ENCODE data around the gene AIFM1. TPM values are rescaled to one million over a fixed set of nuclear protein-coding genes. Genes with fewer than 3 reads are reported as not detected.

The AIFM1 gene
- total RNA-seq, 1 experiment from 2014 or later = 69.4 TPM

DNA sequence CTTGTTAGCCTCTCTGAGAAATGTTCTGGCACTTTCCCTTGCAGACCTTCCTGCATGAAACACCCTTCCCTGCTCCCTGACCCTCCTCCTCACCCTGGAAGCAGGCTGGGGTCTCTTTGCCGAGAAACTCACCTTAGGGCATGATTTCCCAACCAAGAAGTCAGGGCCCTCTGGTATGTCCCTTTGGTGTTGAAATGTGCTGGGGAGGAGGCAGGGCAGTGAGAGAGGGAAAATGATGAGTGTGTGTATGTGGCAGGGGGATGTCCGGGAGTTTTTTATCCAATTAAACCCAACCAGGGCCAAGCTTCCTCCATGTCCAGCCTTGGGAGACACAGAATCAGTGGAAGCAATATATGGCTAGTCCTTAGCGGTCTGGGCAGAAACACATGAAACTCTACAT, 60.4 kb downstream of the AIFM1 start:
- CTCF ChIA-PET = no interaction called here

DNA sequence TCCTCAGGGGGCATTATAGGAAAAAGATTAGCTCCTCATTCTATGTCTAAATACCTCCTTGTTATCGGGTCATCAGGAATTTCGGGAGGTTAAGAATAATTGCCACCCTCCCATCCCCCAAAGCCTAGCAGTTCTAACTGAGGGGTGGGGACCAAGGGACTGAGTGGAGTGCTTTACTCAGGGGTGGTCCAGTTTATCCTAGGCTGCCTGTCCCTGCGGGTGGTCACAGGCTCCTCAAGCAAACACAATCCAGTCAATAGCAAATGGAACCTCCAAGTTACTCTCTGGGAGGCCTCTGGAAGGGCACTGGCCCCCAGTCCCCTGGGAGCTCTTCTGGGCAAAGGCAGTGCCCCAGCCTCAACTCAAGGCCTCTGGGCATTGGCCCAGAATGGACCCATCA, 62.0 kb downstream of the AIFM1 start:
- Histone ChIP-seq H3K27me3 (replicated peaks; ENCODE audit: insufficient read depth, low read depth, low read length, poor library complexity) (no peaks in the 10 kb centered on the region), H3K36me3 (ENCODE audit: insufficient read depth, low read length, poor library complexity, severe bottlenecking) (no peaks in the 10 kb centered on the region), H3K4me3 (ENCODE audit: low read depth, low read length, poor library complexity, severe bottlenecking) (no peak overlapping the region), H3K27ac (ENCODE audit: low read depth, low read length, poor library complexity, severe bottlenecking) (no peak overlapping the region), H3K9me3 (ENCODE audit: low read depth, low read length, poor library complexity, severe bottlenecking) (no peaks in the 10 kb centered on the region), H3K4me1 (ENCODE audit: insufficient read depth, low read length, poor library complexity, severe bottlenecking) (peaks cover 4% of the 10 kb centered on the region)
- ChIA-PET CTCF (no interaction called here), POLR2A (ENCODE audit: low non-redundant PET) (no interaction called here)
- intact Hi-C loops (cut with micrococcal nuclease; ENCODE audit: unreplicated experiment) = no loop called here
- no TSS peak for BruUV-seq (replicated peaks)
- DNase-seq (ENCODE audit: low spot score) = no peak
- no peak for TF ChIP-seq EZH2 (IDR thresholded peaks at IDR 0.05; ENCODE audit: borderline replicate concordance, low read depth, low read length, poor library complexity, severe bottlenecking)
- TF ChIP-seq, protein P1, sequence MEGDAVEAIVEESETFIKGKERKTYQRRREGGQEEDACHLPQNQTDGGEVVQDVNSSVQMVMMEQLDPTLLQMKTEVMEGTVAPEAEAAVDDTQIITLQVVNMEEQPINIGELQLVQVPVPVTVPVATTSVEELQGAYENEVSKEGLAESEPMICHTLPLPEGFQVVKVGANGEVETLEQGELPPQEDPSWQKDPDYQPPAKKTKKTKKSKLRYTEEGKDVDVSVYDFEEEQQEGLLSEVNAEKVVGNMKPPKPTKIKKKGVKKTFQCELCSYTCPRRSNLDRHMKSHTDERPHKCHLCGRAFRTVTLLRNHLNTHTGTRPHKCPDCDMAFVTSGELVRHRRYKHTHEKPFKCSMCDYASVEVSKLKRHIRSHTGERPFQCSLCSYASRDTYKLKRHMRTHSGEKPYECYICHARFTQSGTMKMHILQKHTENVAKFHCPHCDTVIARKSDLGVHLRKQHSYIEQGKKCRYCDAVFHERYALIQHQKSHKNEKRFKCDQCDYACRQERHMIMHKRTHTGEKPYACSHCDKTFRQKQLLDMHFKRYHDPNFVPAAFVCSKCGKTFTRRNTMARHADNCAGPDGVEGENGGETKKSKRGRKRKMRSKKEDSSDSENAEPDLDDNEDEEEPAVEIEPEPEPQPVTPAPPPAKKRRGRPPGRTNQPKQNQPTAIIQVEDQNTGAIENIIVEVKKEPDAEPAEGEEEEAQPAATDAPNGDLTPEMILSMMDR (conservative IDR thresholded peaks at IDR 0.05; ENCODE audit: low read depth, low read length) = no peak

More for the DNA sequence above, 60.4 kb downstream of the AIFM1 start:
- no TSS peak for BruUV-seq (replicated peaks)
- no peaks in the 10 kb centered on the region for H3K9me3 ChIP-seq (ENCODE audit: low read depth, low read length, poor library complexity, severe bottlenecking)
- H3K36me3 ChIP-seq (ENCODE audit: insufficient read depth, low read length, poor library complexity, severe bottlenecking) = no peaks in the 10 kb centered on the region
- no peak overlapping the region for H3K27ac ChIP-seq (ENCODE audit: low read depth, low read length, poor library complexity, severe bottlenecking)
- DNase-seq (ENCODE audit: low spot score) = no peak
- H3K27me3 ChIP-seq (replicated peaks; ENCODE audit: insufficient read depth, low read depth, low read length, poor library complexity) = no peaks in the 10 kb centered on the region
- no peak overlapping the region for H3K4me3 ChIP-seq (ENCODE audit: low read depth, low read length, poor library complexity, severe bottlenecking)
- no peak for TF ChIP-seq EZH2 (IDR thresholded peaks at IDR 0.05; ENCODE audit: borderline replicate concordance, low read depth, low read length, poor library complexity, severe bottlenecking)
- TF ChIP-seq, protein P1 (conservative IDR thresholded peaks at IDR 0.05; ENCODE audit: low read depth, low read length) = no peak
- peaks cover 6% of the 10 kb centered on the region for H3K4me1 ChIP-seq (ENCODE audit: insufficient read depth, low read length, poor library complexity, severe bottlenecking)
- intact Hi-C loops (cut with micrococcal nuclease; ENCODE audit: unreplicated experiment) = no loop called here
- POLR2A ChIA-PET (ENCODE audit: low non-redundant PET) = no interaction called here

DNA sequence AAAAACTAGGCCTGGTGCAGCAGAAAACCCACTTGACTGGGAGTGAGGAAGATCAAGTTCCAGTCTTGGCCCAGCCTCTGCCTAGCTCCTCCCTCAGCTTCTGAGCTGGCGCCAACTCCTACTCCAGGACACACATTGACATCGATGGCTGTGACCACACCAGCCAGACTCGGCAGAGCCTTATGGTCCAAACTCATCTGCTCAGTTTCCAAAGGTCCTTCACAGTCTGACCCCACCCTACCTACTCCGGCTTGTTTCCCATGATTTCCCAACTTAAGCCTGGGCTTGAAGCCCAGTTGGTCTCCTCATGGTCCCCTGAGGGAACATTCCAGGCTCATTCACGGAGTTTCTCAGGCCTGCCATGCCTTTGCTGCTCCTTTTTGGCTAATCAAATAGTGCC, 65.5 kb downstream of the AIFM1 start:
- TF ChIP-seq, protein P1 (conservative IDR thresholded peaks at IDR 0.05; ENCODE audit: low read depth, low read length) = no peak
- TF ChIP-seq EZH2 (IDR thresholded peaks at IDR 0.05; ENCODE audit: borderline replicate concordance, low read depth, low read length, poor library complexity, severe bottlenecking) = no peak
- Histone ChIP-seq H3K27ac (ENCODE audit: low read depth, low read length, poor library complexity, severe bottlenecking) (no peak overlapping the region), H3K9me3 (ENCODE audit: low read depth, low read length, poor library complexity, severe bottlenecking) (no peaks in the 10 kb centered on the region), H3K36me3 (ENCODE audit: insufficient read depth, low read length, poor library complexity, severe bottlenecking) (no peaks in the 10 kb centered on the region), H3K4me3 (ENCODE audit: low read depth, low read length, poor library complexity, severe bottlenecking) (no peak overlapping the region), H3K27me3 (replicated peaks; ENCODE audit: insufficient read depth, low read depth, low read length, poor library complexity) (no peaks in the 10 kb centered on the region), H3K4me1 (ENCODE audit: insufficient read depth, low read length, poor library complexity, severe bottlenecking) (no peaks in the 10 kb centered on the region)
- POLR2A ChIA-PET (ENCODE audit: low non-redundant PET) = no interaction called here
- DNase-seq (ENCODE audit: low spot score) = no peak
- intact Hi-C loops (cut with micrococcal nuclease; ENCODE audit: unreplicated experiment) = no loop called here
- no TSS peak for BruUV-seq (replicated peaks)
- CTCF ChIA-PET = no interaction called here
